ENCODE results near the gene AKAP10.

DNA sequence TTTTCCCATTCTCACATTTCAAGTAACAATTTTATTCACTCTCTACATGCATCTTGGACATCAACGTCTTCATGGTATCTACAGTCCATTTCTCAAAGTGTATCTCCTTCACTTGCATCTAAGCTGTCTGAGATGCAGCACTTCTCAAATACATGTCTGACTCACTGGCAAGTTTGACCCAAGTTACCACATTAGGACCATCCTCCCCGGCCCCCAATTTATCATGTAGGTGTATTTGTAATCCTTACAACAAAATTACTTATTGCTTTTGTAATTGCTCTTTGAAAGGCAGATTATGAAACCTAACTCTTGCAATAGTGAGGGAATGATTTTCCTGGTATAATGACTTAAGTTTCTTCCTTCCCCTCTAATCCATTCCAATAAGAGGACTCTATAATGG is 80.9 kb downstream of the AKAP10 start:
- TF ChIP-seq, protein P1, sequence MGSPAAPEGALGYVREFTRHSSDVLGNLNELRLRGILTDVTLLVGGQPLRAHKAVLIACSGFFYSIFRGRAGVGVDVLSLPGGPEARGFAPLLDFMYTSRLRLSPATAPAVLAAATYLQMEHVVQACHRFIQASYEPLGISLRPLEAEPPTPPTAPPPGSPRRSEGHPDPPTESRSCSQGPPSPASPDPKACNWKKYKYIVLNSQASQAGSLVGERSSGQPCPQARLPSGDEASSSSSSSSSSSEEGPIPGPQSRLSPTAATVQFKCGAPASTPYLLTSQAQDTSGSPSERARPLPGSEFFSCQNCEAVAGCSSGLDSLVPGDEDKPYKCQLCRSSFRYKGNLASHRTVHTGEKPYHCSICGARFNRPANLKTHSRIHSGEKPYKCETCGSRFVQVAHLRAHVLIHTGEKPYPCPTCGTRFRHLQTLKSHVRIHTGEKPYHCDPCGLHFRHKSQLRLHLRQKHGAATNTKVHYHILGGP (tag by site-specific recombination; IDR thresholded peaks at IDR 0.05): no peak
- TF ChIP-seq CTCF (tag by site-specific recombination; IDR thresholded peaks at IDR 0.05): no peak

Data from HEK293 (cell line).